SK-N-SH (cell line): ENCODE results near the gene RBMS3. TPM values are rescaled to one million over a fixed set of nuclear protein-coding genes. Genes with fewer than 3 reads are reported as not detected.

Source experiments
- CTCF ChIA-PET: fragments of 300-600, 350-600 bp; formaldehyde crosslinking; extraction: SDS; loops from one replicate; lab custom pipeline; 2021; lab: Yijun Ruan, JAX
- POLR2A ChIA-PET: fragments of 350-600 bp; sonication (Branson Sonifier 250); formaldehyde crosslinking; extraction: SDS; loops from one replicate; lab custom pipeline; 2020; ENCODE audit warnings: antibody characterized with exemption, inconsistent platforms; lab: Yijun Ruan, JAX
- DNase-seq: peaks from one replicate; pipeline ENCODE4 v3.0.0; 2012
- H2AFZ ChIP-seq: fragments of 200-600 bp; sonication (generic); 2 replicates; pipeline ENCODE4 v1.8.1; 2016; ENCODE audit warnings: antibody characterized with exemption, mild to moderate bottlenecking, low read depth
- H3F3A ChIP-seq: fragments of 200-600 bp; sonication (generic); replicated peaks from 2 replicates; pipeline ENCODE3; 2016; ENCODE audit warnings: antibody characterized with exemption, mild to moderate bottlenecking; ENCODE audit not compliant: insufficient read depth
- H3K27ac ChIP-seq, 2 experiments: fragments of 200-500 bp in 1 of 2; fragments of 200-600 bp in 1 of 2; sonication (Bioruptor generic) in 1 of 2; sonication (generic), shearing (Covaris generic) in 1 of 2; 2 replicates each; pipeline versions ENCODE4 v1.5.1 to v1.6.1; 2014 to 2016; ENCODE audit warnings: low read depth in 2 of 2, inconsistent platforms in 1 of 2, low read length in 1 of 2, mild to moderate bottlenecking in 1 of 2, mixed read lengths in 1 of 2
- H3K27me3 ChIP-seq: fragments of 200-600 bp; sonication (generic), shearing (Covaris generic); 2 replicates; pipeline ENCODE4 v1.6.1; 2016; ENCODE audit warnings: mixed run types; ENCODE audit not compliant: insufficient read depth
- H3K36me3 ChIP-seq, 2 experiments: fragments of 200-500 bp in 1 of 2; fragments of 200-600 bp in 1 of 2; sonication (Bioruptor generic) in 1 of 2; sonication (generic) in 1 of 2; replicated peaks in 1 of 2; 2 replicates each; pipeline versions ENCODE3 to v1.5.1; 2014 to 2016; ENCODE audit warnings: low read length in 1 of 2, mild to moderate bottlenecking in 1 of 2; ENCODE audit not compliant: insufficient read depth in 2 of 2, control insufficient read depth in 1 of 2
- H3K4me1 ChIP-seq, 2 experiments: fragments of 200-500 bp in 1 of 2; fragments of 200-600 bp in 1 of 2; sonication (Bioruptor generic) in 1 of 2; sonication (generic), shearing (Covaris generic) in 1 of 2; 2 replicates each; pipeline versions ENCODE4 v1.5.1 to v1.6.1; 2014 to 2016; ENCODE audit warnings: low read depth in 1 of 2, low read length in 1 of 2, mixed run types in 1 of 2; ENCODE audit not compliant: insufficient read depth in 2 of 2, control insufficient read depth in 1 of 2
- H3K4me2 ChIP-seq: fragments of 200-600 bp; sonication (generic), shearing (Covaris generic); 2 replicates; pipeline ENCODE4 v1.6.1; 2017; ENCODE audit warnings: mixed run types
- H3K4me3 ChIP-seq, 2 experiments: fragments of 200-500 bp in 1 of 2; fragments of 200-600 bp in 1 of 2; sonication (Bioruptor generic) in 1 of 2; sonication (generic), shearing (Covaris generic) in 1 of 2; 2 replicates each; pipeline versions ENCODE4 v1.5.1 to v1.8.1; 2014 to 2016; ENCODE audit warnings: low read depth in 2 of 2, inconsistent platforms in 1 of 2, low read length in 1 of 2, mild to moderate bottlenecking in 1 of 2, mixed read lengths in 1 of 2, moderate library complexity in 1 of 2
- H3K79me2 ChIP-seq: fragments of 200-600 bp; sonication (generic); 2 replicates; pipeline ENCODE4 v1.8.1; 2017; ENCODE audit warnings: mild to moderate bottlenecking; ENCODE audit not compliant: insufficient read depth
- H3K9ac ChIP-seq: fragments of 200-600 bp; sonication (generic); 2 replicates; pipeline ENCODE4 v1.6.1; 2017; ENCODE audit warnings: mixed run types
- H3K9me2 ChIP-seq: fragments of 200-600 bp; sonication (generic); 2 replicates; pipeline ENCODE4 v1.6.1; 2017; ENCODE audit warnings: mixed run types
- H3K9me3 ChIP-seq: fragments of 200-600 bp; sonication (generic); 2 replicates; pipeline ENCODE4 v1.6.1; 2017; ENCODE audit warnings: mixed run types, mild to moderate bottlenecking, moderate library complexity
- H4K20me1 ChIP-seq: fragments of 200-600 bp; sonication (generic); 2 replicates; pipeline ENCODE4 v1.6.1; 2017; ENCODE audit warnings: mild to moderate bottlenecking, mixed run types; ENCODE audit not compliant: insufficient read depth
- CHD2 ChIP-seq: fragments of 150-350 bp; IDR thresholded peaks from 2 replicates; pipeline ENCODE4 v1.6.1; 2018; ENCODE audit warnings: low read length; ENCODE audit not compliant: partially characterized antibody
- CTCF ChIP-seq: fragments of 200-600 bp; sonication (generic); IDR thresholded peaks from 2 replicates; pipeline ENCODE4 v1.6.1; 2017; ENCODE audit warnings: antibody characterized with exemption, mild to moderate bottlenecking, moderate library complexity
- ELF1 ChIP-seq: IDR thresholded peaks from 2 replicates; pipeline ENCODE4 v1.4.0; 2012
- FOSL2 ChIP-seq: IDR thresholded peaks from 2 replicates; pipeline ENCODE4 v1.4.0; 2012; ENCODE audit warnings: low read depth, mild to moderate bottlenecking, moderate library complexity, borderline replicate concordance
- FOXJ3 ChIP-seq: sonication (generic); formaldehyde crosslinking; IDR thresholded peaks from 2 replicates; pipeline ENCODE4 v1.5.1; 2020; ENCODE audit warnings: mild to moderate bottlenecking, missing genetic modification reagents
- GATA2 ChIP-seq: sonication (generic); formaldehyde crosslinking; IDR thresholded peaks from 2 replicates; pipeline ENCODE4 v1.5.0; 2020; ENCODE audit warnings: mild to moderate bottlenecking, missing genetic modification reagents
- NRF1 ChIP-seq: IDR thresholded peaks from 2 replicates; pipeline ENCODE4 v1.6.1; 2012; ENCODE audit warnings: low read depth, mild to moderate bottlenecking, low read length
- USF2 ChIP-seq: fragments of 150-350 bp; IDR thresholded peaks from 2 replicates; pipeline ENCODE4 v1.6.1; 2017; ENCODE audit warnings: antibody characterized with exemption, low read length, low read depth, borderline replicate concordance
- WGBS: methylation state at CpG from one replicate; pipeline ENCODE4 v1.1.6; 2017; ENCODE audit warnings: low lambda C conversion rate; 5-methylcytosine and 5-hydroxymethylcytosine counted together
- polyA plus RNA-seq, 3 experiments: library from polyadenylated mRNA; depleted of rRNA; stranded (reverse); fragments of >200 nt; gene quantifications; 2 replicates each; pipeline ENCODE4 v1.2.3, GENCODE V29; 2012
- TF ChIP-seq, protein P1 (sequence below): IDR thresholded peaks from 2 replicates; pipeline ENCODE4 v1.6.1; 2012; ENCODE audit warnings: mild to moderate bottlenecking, low read depth, low read length, moderate library complexity

The RBMS3 gene
- polyA plus RNA-seq, 1 of the 3 experiments (the other 2 are of a cell fraction), result 8.2 TPM

GRCh38 chr3:29901097-29901496 lies 620.2 kb downstream of the RBMS3 start (continued):
- no peak for TF ChIP-seq CTCF
- TF ChIP-seq GATA2 (CRISPR knock-in tag), result no peak

GRCh38 chr3:29903600-29903999 lies 622.7 kb downstream of the RBMS3 start:
- no peaks in the 10 kb centered on the region for H3K9me2 ChIP-seq
- no peaks in the 10 kb centered on the region for H3K27me3 ChIP-seq
- no peaks in the 10 kb centered on the region for H3F3A ChIP-seq
- no peaks in the 10 kb centered on the region for H3K9me3 ChIP-seq
- H2AFZ ChIP-seq, result no peak overlapping the region
- H3K36me3 ChIP-seq, result peaks cover 28 to 33% of the 10 kb centered on the region in 2 experiments
- H3K4me2 ChIP-seq, result no peak overlapping the region
- POLR2A ChIA-PET, result no interaction called here
- CTCF ChIA-PET, result no interaction called here
- H3K27ac ChIP-seq, result no peak overlapping the region
- no peak overlapping the region for H3K9ac ChIP-seq
- H3K4me3 ChIP-seq, result no peak overlapping the region
- no peak for TF ChIP-seq FOXJ3 (CRISPR knock-in tag)
- no peak for TF ChIP-seq CHD2
- TF ChIP-seq, protein P1, sequence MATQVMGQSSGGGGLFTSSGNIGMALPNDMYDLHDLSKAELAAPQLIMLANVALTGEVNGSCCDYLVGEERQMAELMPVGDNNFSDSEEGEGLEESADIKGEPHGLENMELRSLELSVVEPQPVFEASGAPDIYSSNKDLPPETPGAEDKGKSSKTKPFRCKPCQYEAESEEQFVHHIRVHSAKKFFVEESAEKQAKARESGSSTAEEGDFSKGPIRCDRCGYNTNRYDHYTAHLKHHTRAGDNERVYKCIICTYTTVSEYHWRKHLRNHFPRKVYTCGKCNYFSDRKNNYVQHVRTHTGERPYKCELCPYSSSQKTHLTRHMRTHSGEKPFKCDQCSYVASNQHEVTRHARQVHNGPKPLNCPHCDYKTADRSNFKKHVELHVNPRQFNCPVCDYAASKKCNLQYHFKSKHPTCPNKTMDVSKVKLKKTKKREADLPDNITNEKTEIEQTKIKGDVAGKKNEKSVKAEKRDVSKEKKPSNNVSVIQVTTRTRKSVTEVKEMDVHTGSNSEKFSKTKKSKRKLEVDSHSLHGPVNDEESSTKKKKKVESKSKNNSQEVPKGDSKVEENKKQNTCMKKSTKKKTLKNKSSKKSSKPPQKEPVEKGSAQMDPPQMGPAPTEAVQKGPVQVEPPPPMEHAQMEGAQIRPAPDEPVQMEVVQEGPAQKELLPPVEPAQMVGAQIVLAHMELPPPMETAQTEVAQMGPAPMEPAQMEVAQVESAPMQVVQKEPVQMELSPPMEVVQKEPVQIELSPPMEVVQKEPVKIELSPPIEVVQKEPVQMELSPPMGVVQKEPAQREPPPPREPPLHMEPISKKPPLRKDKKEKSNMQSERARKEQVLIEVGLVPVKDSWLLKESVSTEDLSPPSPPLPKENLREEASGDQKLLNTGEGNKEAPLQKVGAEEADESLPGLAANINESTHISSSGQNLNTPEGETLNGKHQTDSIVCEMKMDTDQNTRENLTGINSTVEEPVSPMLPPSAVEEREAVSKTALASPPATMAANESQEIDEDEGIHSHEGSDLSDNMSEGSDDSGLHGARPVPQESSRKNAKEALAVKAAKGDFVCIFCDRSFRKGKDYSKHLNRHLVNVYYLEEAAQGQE, result no peak
- H3K79me2 ChIP-seq, result no peaks in the 10 kb centered on the region
- H4K20me1 ChIP-seq, result no peaks in the 10 kb centered on the region
- H3K4me1 ChIP-seq, result no peaks in the 10 kb centered on the region
- 94% methylated on average over 1 of the region's 1 CpG for WGBS
- DNase-seq, result no peak

DNA sequence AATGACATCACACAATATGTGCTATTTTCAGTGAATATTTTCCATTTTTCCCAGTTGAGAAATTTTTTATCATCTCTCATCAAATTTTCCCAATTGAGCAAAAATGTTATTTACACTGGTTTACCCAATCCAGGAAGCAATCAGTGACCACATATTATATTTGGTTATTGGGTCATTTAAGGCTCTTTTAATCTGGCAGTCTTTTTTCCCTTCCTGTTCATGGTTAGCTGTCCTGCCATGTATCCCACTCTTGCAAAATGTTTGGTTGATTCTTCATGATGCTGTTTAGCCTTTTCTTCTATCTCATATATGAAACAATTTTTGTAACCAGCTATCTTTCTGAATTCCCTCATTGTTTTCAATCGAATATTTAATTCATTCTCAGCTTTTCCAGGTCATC lies 626.0 kb downstream of the RBMS3 start:
- H3K4me3 ChIP-seq, result no peak overlapping the region
- no peak overlapping the region for H3K27ac ChIP-seq
- H3K9me3 ChIP-seq, result no peaks in the 10 kb centered on the region
- no peaks in the 10 kb centered on the region for H3K4me1 ChIP-seq
- no peaks in the 10 kb centered on the region; the same call in 1 of the 2 replicates for H3K9me2 ChIP-seq
- WGBS, result 63% methylated on average over 1 of the region's 1 CpG
- CTCF ChIA-PET, result interaction anchor here (0.6 to 1.5 kb wide), 2 partner anchors 21 to 842 kb away, joined by 3 read pairs; no protein-coding TSS in a partner anchor
- TF ChIP-seq NRF1, result no peak
- TF ChIP-seq, protein P1, result no peak
- TF ChIP-seq ELF1, result no peak
- TF ChIP-seq USF2, result no peak
- no peak for TF ChIP-seq FOXJ3 (CRISPR knock-in tag)
- no peak for TF ChIP-seq GATA2 (CRISPR knock-in tag)
- TF ChIP-seq FOSL2, result no peak
- no peak for DNase-seq
- no peaks in the 10 kb centered on the region for H3K27me3 ChIP-seq
- H3K79me2 ChIP-seq, result no peaks in the 10 kb centered on the region
- no peak overlapping the region for H2AFZ ChIP-seq
- H3F3A ChIP-seq, result no peaks in the 10 kb centered on the region
- no peaks in the 10 kb centered on the region for H4K20me1 ChIP-seq
- H3K36me3 ChIP-seq, result peaks cover 12 to 22% of the 10 kb centered on the region in 2 experiments
- no peak overlapping the region for H3K4me2 ChIP-seq
- no peak overlapping the region for H3K9ac ChIP-seq
- POLR2A ChIA-PET, result interaction anchor here (0.6 kb wide), 1 partner anchor 124 kb away, joined by 3 read pairs; no protein-coding TSS in a partner anchor
